Activated naive CD4-positive, alpha-beta T cell treated with anti-CD3 and anti-CD28 coated beads, Interleukin-2, amount 10 ng/mL, durations not matched to agents 7 days and 5 days (primary cell): ENCODE measurements around the gene ABT1.

Experiments
- CTCF ChIA-PET: fragments of 350-600 bp; sonication (Branson Sonifier 250); formaldehyde crosslinking; loops from one replicate; lab custom pipeline; 2021; ENCODE audit warnings: antibody characterized with exemption; lab: Charles Lee
- DNase-seq: peaks from one replicate; pipeline ENCODE4 v3.0.0-alpha.2; 2020
- H3K27ac Mint-ChIP-seq: one replicate; pipeline ENCODE4 v1.8.0; 2021; ENCODE audit warnings: mild to moderate bottlenecking, moderate library complexity, mixed read lengths
- H3K27me3 Mint-ChIP-seq: one replicate; pipeline ENCODE4 v1.8.0; 2021; ENCODE audit warnings: mild to moderate bottlenecking, mixed read lengths
- H3K36me3 Mint-ChIP-seq: one replicate; pipeline ENCODE4 v1.8.0; 2021; ENCODE audit warnings: mixed read lengths
- H3K4me1 Mint-ChIP-seq: one replicate; pipeline ENCODE4 v1.8.0; 2021; ENCODE audit warnings: mixed read lengths
- H3K4me3 Mint-ChIP-seq: one replicate; pipeline ENCODE4 v1.8.0; 2021; ENCODE audit warnings: mild to moderate bottlenecking, moderate library complexity, mixed read lengths
- H3K9me3 Mint-ChIP-seq: one replicate; pipeline ENCODE4 v1.8.0; 2021; ENCODE audit warnings: mixed read lengths

Gene ABT1

GRCh38 chr6:26561533-26562466 lies 35.0 kb upstream of the ABT1 start:
- Mint-ChIP-seq H3K36me3 (no peaks in the 10 kb centered on the region), H3K27me3 (peaks cover 9% of the 10 kb centered on the region), H3K27ac (no peak overlapping the region), H3K4me1 (no peaks in the 10 kb centered on the region), H3K4me3 (no peak overlapping the region), H3K9me3 (no peaks in the 10 kb centered on the region)
- CTCF ChIA-PET: interaction anchor here (0.5 to 0.8 kb wide), 2 partner anchors 283 to 1211 kb away, joined by 3 read pairs; no protein-coding TSS in a partner anchor
- DNase-seq: no peak

- H3K9me3 Mint-ChIP-seq: no peaks in the 10 kb centered on the region
- DNase-seq: no peak
- H3K27ac Mint-ChIP-seq: no peak overlapping the region
- CTCF ChIA-PET: interaction anchor here (2.0 to 2.2 kb wide), 2 partner anchors 32 to 222 kb away, joined by 7 to 9 read pairs; no protein-coding TSS in a partner anchor
- H3K4me1 Mint-ChIP-seq: peaks cover 5% of the 10 kb centered on the region
- H3K4me3 Mint-ChIP-seq: no peak overlapping the region
- H3K27me3 Mint-ChIP-seq: peaks cover 10% of the 10 kb centered on the region
- peaks cover 2% of the 10 kb centered on the region for H3K36me3 Mint-ChIP-seq
Measured at GRCh38 chr6:26563488-26563887, 33.3 kb upstream of the ABT1 start.

GRCh38 chr6:26568601-26569432 lies 27.9 kb upstream of the ABT1 start:
- H3K36me3 Mint-ChIP-seq: peaks cover 4% of the 10 kb centered on the region
- DNase-seq: peak; percentile 98
- H3K4me3 Mint-ChIP-seq: peak overlapping the region; percentile 88
- H3K4me1 Mint-ChIP-seq: peaks cover 38% of the 10 kb centered on the region
- CTCF ChIA-PET: interaction anchor here (0.6 to 10.1 kb wide), 19 partner anchors 9 to 247 kb away, joined by 3 to 115 read pairs (median 4); no protein-coding TSS in a partner anchor
- peaks cover 26% of the 10 kb centered on the region for H3K27me3 Mint-ChIP-seq
- H3K9me3 Mint-ChIP-seq: no peaks in the 10 kb centered on the region
- peak overlapping the region; percentile 93 for H3K27ac Mint-ChIP-seq

- Mint-ChIP-seq H3K4me3 (peak overlapping the region; percentile 88), H3K36me3 (peaks cover 4% of the 10 kb centered on the region), H3K4me1 (peaks cover 38% of the 10 kb centered on the region), H3K9me3 (no peaks in the 10 kb centered on the region), H3K27ac (peak overlapping the region; percentile 93), H3K27me3 (peaks cover 26% of the 10 kb centered on the region)
- DNase-seq: no peak
- CTCF ChIA-PET: interaction anchor here (0.6 to 10.1 kb wide), 18 partner anchors 10 to 247 kb away, joined by 3 to 115 read pairs (median 5); no protein-coding TSS in a partner anchor
Measured at GRCh38 chr6:26569433-26569764, 27.4 kb upstream of the ABT1 start.

- CTCF ChIA-PET: interaction anchor here (0.6 to 10.1 kb wide), 11 partner anchors 14 to 237 kb away, joined by 3 to 115 read pairs (median 6); no protein-coding TSS in a partner anchor
- Mint-ChIP-seq H3K9me3 (no peaks in the 10 kb centered on the region), H3K27me3 (peaks cover 26% of the 10 kb centered on the region)
Measured at GRCh38 chr6:26570027-26570809, 26.5 kb upstream of the ABT1 start.

GRCh38 chr6:26571592-26572296 lies 25.0 kb upstream of the ABT1 start:
- peaks cover 44% of the 10 kb centered on the region for H3K4me1 Mint-ChIP-seq
- CTCF ChIA-PET: interaction anchor here (0.6 to 10.1 kb wide), 9 partner anchors 9 to 1313 kb away, joined by 3 to 115 read pairs (median 3); no protein-coding TSS in a partner anchor
- peak; percentile 45 for DNase-seq
- H3K9me3 Mint-ChIP-seq: no peaks in the 10 kb centered on the region
- peaks cover 4% of the 10 kb centered on the region for H3K36me3 Mint-ChIP-seq
- H3K27ac Mint-ChIP-seq: peak overlapping the region; percentile 77
- peak overlapping the region; percentile 76 for H3K4me3 Mint-ChIP-seq
- H3K27me3 Mint-ChIP-seq: peaks cover 34% of the 10 kb centered on the region

More at GRCh38 chr6:26570027-26570809, 26.5 kb upstream of the ABT1 start:
- no peak overlapping the region for H3K4me3 Mint-ChIP-seq
- H3K4me1 Mint-ChIP-seq: peaks cover 38% of the 10 kb centered on the region
- peaks cover 4% of the 10 kb centered on the region for H3K36me3 Mint-ChIP-seq
- DNase-seq: no peak
- H3K27ac Mint-ChIP-seq: no peak overlapping the region

GRCh38 chr6:26575494-26575939 lies 21.2 kb upstream of the ABT1 start:
- H3K9me3 Mint-ChIP-seq: peaks cover 11% of the 10 kb centered on the region
- peaks cover 37% of the 10 kb centered on the region for H3K4me1 Mint-ChIP-seq
- peaks cover 41% of the 10 kb centered on the region for H3K27me3 Mint-ChIP-seq
- H3K4me3 Mint-ChIP-seq: no peak overlapping the region
- no peaks in the 10 kb centered on the region for H3K36me3 Mint-ChIP-seq
- DNase-seq: no peak
- no peak overlapping the region for H3K27ac Mint-ChIP-seq
- CTCF ChIA-PET: interaction anchor here (1.9 to 10.1 kb wide), 2 partner anchors 17 to 234 kb away, joined by 11 to 115 read pairs; no protein-coding TSS in a partner anchor

- CTCF ChIA-PET: interaction anchor here (1.3 to 10.1 kb wide), 4 partner anchors 17 to 247 kb away, joined by 3 to 115 read pairs (median 7); no protein-coding TSS in a partner anchor
- peaks cover 36% of the 10 kb centered on the region for H3K4me1 Mint-ChIP-seq
- H3K4me3 Mint-ChIP-seq: no peak overlapping the region
- H3K36me3 Mint-ChIP-seq: no peaks in the 10 kb centered on the region
- peaks cover 11% of the 10 kb centered on the region for H3K9me3 Mint-ChIP-seq
- peaks cover 49% of the 10 kb centered on the region for H3K27me3 Mint-ChIP-seq
- H3K27ac Mint-ChIP-seq: peak overlapping the region; percentile 0
- no peak for DNase-seq
Measured at GRCh38 chr6:26576407-26576843, 20.3 kb upstream of the ABT1 start.

- CTCF ChIA-PET: interaction anchor here (1.3 to 10.1 kb wide), 3 partner anchors 16 to 247 kb away, joined by 3 to 115 read pairs (median 3); no protein-coding TSS in a partner anchor
- H3K27ac Mint-ChIP-seq: peak overlapping the region; percentile 0
- H3K36me3 Mint-ChIP-seq: no peaks in the 10 kb centered on the region
- peaks cover 29% of the 10 kb centered on the region for H3K4me1 Mint-ChIP-seq
- peaks cover 11% of the 10 kb centered on the region for H3K9me3 Mint-ChIP-seq
- peak; percentile 53 for DNase-seq
- peaks cover 49% of the 10 kb centered on the region for H3K27me3 Mint-ChIP-seq
- peak overlapping the region; percentile 74 for H3K4me3 Mint-ChIP-seq
Measured at GRCh38 chr6:26576929-26577719, 19.6 kb upstream of the ABT1 start.

GRCh38 chr6:26577720-26578072 lies 19.1 kb upstream of the ABT1 start:
- no peak overlapping the region for H3K27ac Mint-ChIP-seq
- H3K36me3 Mint-ChIP-seq: no peaks in the 10 kb centered on the region
- CTCF ChIA-PET: interaction anchor here (0.6 to 10.1 kb wide), 4 partner anchors 15 to 311 kb away, joined by 3 to 115 read pairs (median 3); no protein-coding TSS in a partner anchor
- peaks cover 23% of the 10 kb centered on the region for H3K4me1 Mint-ChIP-seq
- H3K4me3 Mint-ChIP-seq: peak overlapping the region; percentile 74
- peaks cover 48% of the 10 kb centered on the region for H3K27me3 Mint-ChIP-seq
- peaks cover 11% of the 10 kb centered on the region for H3K9me3 Mint-ChIP-seq
- DNase-seq: no peak

- no peaks in the 10 kb centered on the region for H3K36me3 Mint-ChIP-seq
- peaks cover 11% of the 10 kb centered on the region for H3K9me3 Mint-ChIP-seq
- DNase-seq: no peak
- H3K27me3 Mint-ChIP-seq: peaks cover 53% of the 10 kb centered on the region
- CTCF ChIA-PET: interaction anchor here (0.6 to 10.1 kb wide), 3 partner anchors 15 to 312 kb away, joined by 3 to 115 read pairs (median 3); no protein-coding TSS in a partner anchor
- no peak overlapping the region for H3K27ac Mint-ChIP-seq
- peak overlapping the region; percentile 34 for H3K4me3 Mint-ChIP-seq
- peaks cover 18% of the 10 kb centered on the region for H3K4me1 Mint-ChIP-seq
Measured at GRCh38 chr6:26578279-26578678, 18.5 kb upstream of the ABT1 start.

GRCh38 chr6:26578741-26579140 lies 18.0 kb upstream of the ABT1 start:
- H3K4me3 Mint-ChIP-seq: no peak overlapping the region
- CTCF ChIA-PET: interaction anchor here (0.8 kb wide), 1 partner anchor 17 kb away, joined by 3 read pairs; no protein-coding TSS in a partner anchor
- no peak for DNase-seq
- no peaks in the 10 kb centered on the region for H3K36me3 Mint-ChIP-seq
- H3K27ac Mint-ChIP-seq: no peak overlapping the region
- H3K4me1 Mint-ChIP-seq: peaks cover 18% of the 10 kb centered on the region
- peaks cover 11% of the 10 kb centered on the region for H3K9me3 Mint-ChIP-seq
- peaks cover 53% of the 10 kb centered on the region for H3K27me3 Mint-ChIP-seq
